IPS-18a (cell line): ENCODE results near the gene PPP2R5A.

ENCODE experiments used
- H3K27ac ChIP-seq: one replicate; pipeline ENCODE4 v1.5.1; 2013; ENCODE audit warnings: low read length
- H3K27me3 ChIP-seq: one replicate; pipeline ENCODE4 v1.6.1; 2013; ENCODE audit warnings: mild to moderate bottlenecking, low read length; ENCODE audit not compliant: control insufficient read depth, insufficient read depth
- H3K36me3 ChIP-seq: one replicate; pipeline ENCODE4 v1.6.1; 2013; ENCODE audit warnings: low read depth, low read length; ENCODE audit not compliant: control insufficient read depth
- H3K4me1 ChIP-seq: one replicate; pipeline ENCODE4 v1.6.1; 2013; ENCODE audit warnings: low read depth, low read length; ENCODE audit not compliant: control insufficient read depth
- H3K4me3 ChIP-seq: one replicate; pipeline ENCODE4 v1.5.1; 2013; ENCODE audit warnings: low read length
- H3K9ac ChIP-seq: one replicate; pipeline ENCODE4 v1.6.1; 2013; ENCODE audit warnings: mild to moderate bottlenecking, low read length, moderate library complexity
- H3K9me3 ChIP-seq: one replicate; pipeline ENCODE4 v1.6.1; 2013; ENCODE audit warnings: low read depth, low read length; ENCODE audit not compliant: control insufficient read depth

PPP2R5A gene

GRCh38 chr1:212284744-212285684, at the start of gene PPP2R5A:
PPP2R5A (plus strand) TSS chr1:212285410; CDS start chr1:212286111, 701 bp downstream.
- H3K4me1 ChIP-seq, result peaks cover 14% of the 10 kb centered on the region
- no peak within 1 kb of the TSS for H3K27ac ChIP-seq

DNA sequence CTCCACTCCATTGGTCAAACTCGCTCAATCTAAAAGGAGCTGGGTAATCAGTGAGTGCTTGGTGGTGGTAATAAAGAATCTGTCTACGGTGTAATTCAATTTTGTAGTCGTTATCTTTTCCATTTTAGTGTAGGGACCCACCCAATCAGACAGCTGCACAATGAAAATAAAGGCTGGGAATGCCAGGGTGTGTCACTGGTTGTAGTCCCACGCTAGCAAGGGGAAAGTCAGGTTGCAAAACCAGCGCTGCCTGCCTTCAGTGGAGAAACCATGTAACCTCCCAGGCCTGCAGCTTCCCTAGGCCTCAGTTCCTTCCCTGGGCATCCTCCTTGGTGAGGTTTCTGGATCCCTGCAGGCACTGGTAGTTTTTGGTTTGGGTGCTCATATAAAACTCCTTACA, 49.4 kb upstream of the PPP2R5A start:
- no peaks in the 10 kb centered on the region for H3K9me3 ChIP-seq
- no peaks in the 10 kb centered on the region for H3K4me1 ChIP-seq
- no peak overlapping the region for H3K4me3 ChIP-seq
- H3K27ac ChIP-seq, result no peak overlapping the region
- no peak overlapping the region for H3K9ac ChIP-seq
- H3K27me3 ChIP-seq, result no peaks in the 10 kb centered on the region
- H3K36me3 ChIP-seq, result no peaks in the 10 kb centered on the region

More at GRCh38 chr1:212284744-212285684, at the start of gene PPP2R5A:
- peak within 1 kb of the TSS; percentile 94 for H3K4me3 ChIP-seq
- H3K27me3 ChIP-seq, result no peaks in the 10 kb centered on the region
- no peaks in the 10 kb centered on the region for H3K36me3 ChIP-seq
- peak within 1 kb of the TSS; percentile 60 for H3K9ac ChIP-seq
- no peaks in the 10 kb centered on the region for H3K9me3 ChIP-seq

DNA sequence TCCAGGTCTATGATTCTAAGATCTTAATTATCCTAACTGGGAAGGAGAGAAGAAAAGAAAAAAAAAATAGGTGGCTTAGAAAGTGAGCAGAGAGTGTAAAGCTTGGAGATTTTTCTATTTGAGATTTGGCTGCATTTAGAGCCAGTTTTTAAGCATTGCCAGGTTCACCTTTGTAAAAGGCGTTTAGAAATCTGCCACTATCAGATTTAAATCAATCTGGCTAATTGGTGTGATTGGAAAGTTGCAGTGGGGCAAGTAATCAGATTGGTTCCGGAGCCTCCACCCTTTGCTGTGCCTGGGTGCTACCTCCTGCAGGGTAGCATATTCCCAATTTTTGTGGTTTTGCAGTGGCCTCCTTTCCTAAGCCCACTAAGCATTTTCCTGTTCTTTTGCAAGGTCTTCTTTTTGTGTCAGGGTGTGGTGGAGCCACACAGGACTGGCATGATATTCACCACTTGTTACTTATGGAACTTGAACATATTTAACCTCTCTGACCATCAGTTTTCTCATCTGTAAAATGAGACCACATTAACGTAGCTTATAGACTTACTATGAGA, 48.5 kb upstream of the PPP2R5A start:
- H3K4me1 ChIP-seq, result no peaks in the 10 kb centered on the region
- H3K9ac ChIP-seq, result no peak overlapping the region
- H3K4me3 ChIP-seq, result no peak overlapping the region
- H3K27ac ChIP-seq, result no peak overlapping the region
- H3K36me3 ChIP-seq, result no peaks in the 10 kb centered on the region
- no peaks in the 10 kb centered on the region for H3K9me3 ChIP-seq
- no peaks in the 10 kb centered on the region for H3K27me3 ChIP-seq

DNA sequence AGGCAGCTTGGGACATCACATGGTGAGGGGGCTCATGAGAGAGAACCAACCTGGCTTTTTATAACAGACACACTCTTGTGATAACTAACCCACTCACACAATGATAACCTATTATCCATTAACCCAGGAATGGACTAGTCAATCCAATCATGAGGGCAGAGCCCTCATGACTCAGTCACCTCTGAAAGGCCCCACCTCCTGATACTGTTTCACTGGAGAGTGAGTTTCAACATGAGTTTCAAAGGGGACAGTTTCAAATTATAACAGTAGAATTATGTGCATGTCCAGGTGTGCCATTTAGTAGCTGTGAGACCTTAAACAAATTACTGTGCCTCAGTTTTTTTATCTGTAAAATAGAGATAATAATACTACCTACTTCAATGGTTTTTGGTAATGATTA, 47.6 kb upstream of the PPP2R5A start:
- Histone ChIP-seq H3K4me3 (no peak overlapping the region), H3K9ac (no peak overlapping the region), H3K4me1 (no peaks in the 10 kb centered on the region), H3K9me3 (no peaks in the 10 kb centered on the region), H3K36me3 (no peaks in the 10 kb centered on the region), H3K27me3 (no peaks in the 10 kb centered on the region), H3K27ac (no peak overlapping the region)

- H3K27ac ChIP-seq, result no peak overlapping the region
- H3K4me1 ChIP-seq, result no peaks in the 10 kb centered on the region
- H3K36me3 ChIP-seq, result no peaks in the 10 kb centered on the region
- H3K9ac ChIP-seq, result no peak overlapping the region
- no peak overlapping the region for H3K4me3 ChIP-seq
- H3K27me3 ChIP-seq, result no peaks in the 10 kb centered on the region
- H3K9me3 ChIP-seq, result no peaks in the 10 kb centered on the region
Measured at GRCh38 chr1:212238552-212238951, 46.7 kb upstream of the PPP2R5A start.

DNA sequence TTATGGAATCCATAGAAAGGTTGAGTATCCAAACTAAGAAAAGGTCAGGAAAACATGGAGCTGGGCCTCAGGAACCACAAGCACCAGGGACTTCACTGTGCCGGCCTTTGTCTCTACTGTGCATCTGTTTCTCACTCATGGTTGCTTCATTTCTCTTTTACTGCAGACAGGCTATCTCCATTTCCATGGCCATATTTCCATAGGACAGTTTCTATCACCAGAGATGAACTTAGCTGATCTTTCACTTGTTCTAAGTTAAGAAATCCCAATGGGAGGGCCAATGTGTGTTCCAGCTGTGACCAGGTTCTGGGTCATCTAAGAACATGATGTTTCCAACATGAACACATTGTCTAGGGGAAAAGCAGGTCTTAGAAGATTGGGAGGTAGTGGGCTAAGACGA, 43.7 kb upstream of the PPP2R5A start:
- no peaks in the 10 kb centered on the region for H3K4me1 ChIP-seq

GRCh38 chr1:212241957-212242287, 43.3 kb upstream of the PPP2R5A start:
- no peak overlapping the region for H3K27ac ChIP-seq
- H3K4me1 ChIP-seq, result no peaks in the 10 kb centered on the region
- no peaks in the 10 kb centered on the region for H3K36me3 ChIP-seq
- no peaks in the 10 kb centered on the region for H3K27me3 ChIP-seq
- no peak overlapping the region for H3K9ac ChIP-seq
- no peak overlapping the region for H3K4me3 ChIP-seq
- no peaks in the 10 kb centered on the region for H3K9me3 ChIP-seq

More for the DNA sequence above, 43.7 kb upstream of the PPP2R5A start:
- no peaks in the 10 kb centered on the region for H3K9me3 ChIP-seq
- H3K36me3 ChIP-seq, result no peaks in the 10 kb centered on the region
- no peaks in the 10 kb centered on the region for H3K27me3 ChIP-seq
- H3K27ac ChIP-seq, result no peak overlapping the region
- no peak overlapping the region for H3K9ac ChIP-seq
- H3K4me3 ChIP-seq, result no peak overlapping the region

- Histone ChIP-seq H3K27me3 (no peaks in the 10 kb centered on the region), H3K4me1 (no peaks in the 10 kb centered on the region), H3K9me3 (no peaks in the 10 kb centered on the region), H3K36me3 (no peaks in the 10 kb centered on the region), H3K27ac (no peak overlapping the region), H3K4me3 (no peak overlapping the region), H3K9ac (no peak overlapping the region)
Measured at GRCh38 chr1:212242288-212242984, 42.8 kb upstream of the PPP2R5A start.

GRCh38 chr1:212242985-212243308, 42.3 kb upstream of the PPP2R5A start:
- H3K9ac ChIP-seq, result no peak overlapping the region

DNA sequence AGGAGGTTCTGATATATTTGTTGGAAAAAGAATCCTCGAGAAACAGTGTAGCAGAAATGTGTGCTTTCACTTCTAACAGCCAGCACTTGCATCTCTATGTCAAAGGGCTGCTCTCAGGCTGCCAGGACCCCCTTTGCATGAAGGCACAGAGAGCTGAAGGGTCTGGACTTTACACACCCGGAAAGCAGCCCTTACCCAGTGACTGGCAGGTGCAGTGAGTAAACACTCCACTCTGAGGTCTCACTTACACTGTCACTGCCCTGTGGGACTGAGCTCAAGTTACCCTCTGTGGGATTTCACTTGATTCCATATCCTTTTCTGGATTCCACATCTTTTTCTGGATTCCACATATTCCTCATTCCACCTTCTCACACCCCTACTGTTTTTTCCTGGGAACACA, 40.8 kb upstream of the PPP2R5A start:
- H3K9me3 ChIP-seq, result no peaks in the 10 kb centered on the region
- no peaks in the 10 kb centered on the region for H3K4me1 ChIP-seq
- H3K36me3 ChIP-seq, result no peaks in the 10 kb centered on the region
- no peak overlapping the region for H3K9ac ChIP-seq
- no peak overlapping the region for H3K27ac ChIP-seq
- no peaks in the 10 kb centered on the region for H3K27me3 ChIP-seq
- H3K4me3 ChIP-seq, result no peak overlapping the region

More at GRCh38 chr1:212242985-212243308, 42.3 kb upstream of the PPP2R5A start:
- H3K4me1 ChIP-seq, result no peaks in the 10 kb centered on the region
- H3K27ac ChIP-seq, result no peak overlapping the region
- H3K4me3 ChIP-seq, result no peak overlapping the region
- no peaks in the 10 kb centered on the region for H3K36me3 ChIP-seq
- no peaks in the 10 kb centered on the region for H3K27me3 ChIP-seq
- no peaks in the 10 kb centered on the region for H3K9me3 ChIP-seq

- H3K9ac ChIP-seq, result no peak overlapping the region
- no peaks in the 10 kb centered on the region for H3K27me3 ChIP-seq
- no peaks in the 10 kb centered on the region for H3K4me1 ChIP-seq
- no peaks in the 10 kb centered on the region for H3K36me3 ChIP-seq
- no peak overlapping the region for H3K27ac ChIP-seq
- H3K9me3 ChIP-seq, result no peaks in the 10 kb centered on the region
- H3K4me3 ChIP-seq, result no peak overlapping the region
Measured at GRCh38 chr1:212247179-212247721, 38.0 kb upstream of the PPP2R5A start.
